LoVo (cell line): ENCODE data around the gene EEF1G.
"Not testable (repeated sequence)": the region's sequence is repeated elsewhere in the genome, so short reads cannot be mapped to it uniquely, and the experiment has no call there.

ENCODE experiments used
- DNase-seq: peaks from one replicate; pipeline ENCODE4 v3.0.0-alpha.2; 2016; ENCODE audit warnings: low spot score

The EEF1G gene

GRCh38 chr11:62575837-62576236, 2.1 kb upstream of the EEF1G start:
- DNase-seq, result no peak

DNA sequence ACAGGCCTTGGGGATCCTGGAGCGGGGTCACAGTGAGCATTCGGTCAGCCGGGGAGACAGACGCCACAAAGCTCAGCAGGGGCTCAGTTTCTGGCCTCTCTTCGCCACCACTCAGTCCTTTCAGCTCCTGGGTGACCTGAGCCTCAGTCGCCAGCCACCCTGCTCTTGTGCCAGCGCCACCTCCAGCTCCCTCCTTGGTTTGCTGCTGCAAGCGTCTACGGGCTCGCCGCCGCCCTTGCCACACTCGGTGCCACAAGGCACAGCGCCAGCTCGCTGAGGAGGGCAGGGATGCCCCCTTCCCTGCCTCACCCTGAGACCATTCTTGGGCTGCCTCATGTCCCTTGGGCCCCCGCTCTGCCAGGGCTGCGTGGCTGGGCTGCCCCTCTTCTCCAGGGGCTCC, 1.5 kb upstream of the EEF1G start:
- no peak for DNase-seq

DNA sequence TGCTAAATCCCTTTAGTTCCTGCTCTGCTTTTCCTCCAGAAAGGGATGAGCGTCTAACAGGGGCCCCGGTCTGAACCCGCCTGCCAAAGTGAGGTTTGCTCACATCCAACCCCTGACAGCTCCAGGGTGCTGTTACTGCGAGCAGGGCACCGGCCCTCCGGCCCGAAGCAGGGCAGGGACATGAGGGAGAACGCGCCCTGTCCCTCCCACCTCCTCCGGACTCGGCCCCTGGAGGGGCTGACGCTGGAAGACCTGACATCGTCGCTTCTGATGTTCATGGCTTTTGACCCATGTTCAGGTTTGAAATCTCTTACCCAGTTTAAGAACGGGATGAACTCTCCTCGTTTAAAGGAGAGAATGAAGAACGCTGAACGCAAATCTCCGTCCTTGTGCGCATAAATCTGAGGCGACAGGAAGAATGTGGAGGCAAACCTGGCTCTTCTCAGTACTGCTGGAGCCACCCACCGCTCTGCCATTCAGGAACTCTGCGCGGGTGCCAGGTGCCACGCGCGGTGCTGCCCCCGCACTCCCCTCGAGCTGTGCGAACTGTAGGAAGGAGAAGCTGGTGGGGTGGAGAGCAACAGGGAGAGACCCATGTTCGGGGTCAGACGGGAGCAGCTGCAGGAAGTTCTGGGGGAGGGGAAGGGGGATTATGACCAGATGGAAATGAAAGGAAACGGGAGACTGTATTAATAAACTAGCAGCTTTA, 826 bp upstream of the EEF1G start:
- DNase-seq, result no peak

DNA sequence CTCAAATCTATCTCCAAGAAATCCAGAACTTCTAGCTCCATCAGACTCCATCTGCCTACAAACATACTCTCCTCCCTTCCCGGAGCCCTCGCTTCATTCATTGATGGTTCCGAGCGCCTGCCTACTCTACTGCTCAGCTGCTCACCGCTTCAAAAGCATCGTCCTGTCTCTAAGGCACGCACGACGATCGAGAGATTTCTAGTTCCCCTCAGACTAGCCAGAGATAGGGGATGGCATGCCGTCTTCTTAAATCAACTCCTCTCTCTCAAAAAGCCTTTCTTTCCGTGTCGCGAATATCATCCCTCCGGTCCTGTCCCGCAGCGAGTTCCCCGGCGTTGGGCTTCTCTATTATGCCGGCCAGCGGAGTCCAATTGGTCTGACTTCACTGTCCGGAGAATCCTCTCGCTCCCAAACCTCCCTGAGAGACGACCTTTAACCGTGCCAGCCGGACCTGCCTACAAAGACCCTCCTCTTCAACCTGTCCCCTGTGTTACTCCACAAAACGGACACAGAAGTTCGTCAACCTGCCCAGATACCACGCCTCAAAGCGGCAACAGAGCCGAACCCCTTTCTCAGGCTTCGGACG, 592 bp downstream of the EEF1G start:
- no peak for DNase-seq

DNA sequence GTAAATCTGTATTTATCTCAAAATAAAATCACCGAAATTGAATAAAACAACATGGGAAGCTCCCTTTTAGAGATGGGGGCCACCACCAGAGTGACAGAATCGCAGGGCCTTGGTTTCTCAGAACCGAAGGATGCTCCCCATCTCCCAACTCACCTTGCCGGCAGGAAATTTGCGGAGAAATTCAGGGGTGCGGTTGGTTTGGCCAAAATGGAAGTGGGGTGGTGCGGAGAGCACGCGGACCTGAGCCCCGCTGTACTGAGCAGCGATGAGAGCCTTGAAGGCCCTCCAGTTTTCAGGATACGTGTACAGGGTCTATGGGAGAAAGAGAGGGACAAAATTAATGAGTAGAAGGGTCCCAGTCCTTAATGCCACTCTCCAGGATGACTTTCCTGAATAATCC, 1.3 kb downstream of the EEF1G start:
- DNase-seq, result no peak

- not testable (repeated sequence) for DNase-seq
Measured at GRCh38 chr11:62571493-62571892, 2.2 kb downstream of the EEF1G start.

- not testable (repeated sequence) for DNase-seq
Measured at GRCh38 chr11:62570903-62571302, 2.8 kb downstream of the EEF1G start.

DNA sequence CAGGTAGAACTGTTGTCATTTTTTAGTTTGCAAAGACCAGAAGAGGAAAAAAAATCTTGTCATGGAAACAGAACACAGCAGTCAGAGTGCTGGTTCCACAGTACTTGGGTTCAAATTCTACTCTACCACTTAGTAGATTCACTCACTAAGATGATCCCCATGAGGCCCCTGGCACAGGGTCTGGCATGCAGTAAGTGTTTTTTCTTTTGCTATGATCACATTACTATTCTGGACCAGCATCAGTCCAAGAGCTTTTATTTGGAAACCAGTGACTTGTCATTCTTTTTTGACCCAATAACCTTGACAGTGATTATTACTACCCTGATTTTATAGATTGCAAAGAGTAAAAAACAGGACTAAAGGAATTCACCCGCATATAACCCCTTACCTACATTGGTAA, 4.1 kb downstream of the EEF1G start:
- no peak for DNase-seq

GRCh38 chr11:62567018-62567633, 6.6 kb downstream of the EEF1G start:
- DNase-seq, result no peak

DNA sequence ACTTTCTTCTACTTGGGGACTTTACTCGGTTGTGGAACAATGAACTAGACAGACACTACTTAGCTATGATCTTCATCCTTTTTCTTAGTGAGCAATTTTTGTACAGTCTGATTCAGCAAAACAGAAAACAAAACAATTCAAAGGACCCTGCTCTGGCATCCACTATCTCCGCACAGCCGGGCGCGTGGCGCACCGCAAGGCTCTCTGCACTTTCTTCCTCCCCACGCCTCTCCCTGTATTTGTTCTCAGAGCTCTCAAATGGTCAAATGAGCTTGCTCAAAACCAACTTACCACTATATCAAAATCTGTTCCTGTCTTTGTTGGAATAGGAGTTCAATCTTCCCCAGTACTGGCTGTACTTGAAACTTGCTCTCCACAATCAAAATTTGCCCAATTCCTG, 7.4 kb downstream of the EEF1G start:
- no peak for DNase-seq

DNA sequence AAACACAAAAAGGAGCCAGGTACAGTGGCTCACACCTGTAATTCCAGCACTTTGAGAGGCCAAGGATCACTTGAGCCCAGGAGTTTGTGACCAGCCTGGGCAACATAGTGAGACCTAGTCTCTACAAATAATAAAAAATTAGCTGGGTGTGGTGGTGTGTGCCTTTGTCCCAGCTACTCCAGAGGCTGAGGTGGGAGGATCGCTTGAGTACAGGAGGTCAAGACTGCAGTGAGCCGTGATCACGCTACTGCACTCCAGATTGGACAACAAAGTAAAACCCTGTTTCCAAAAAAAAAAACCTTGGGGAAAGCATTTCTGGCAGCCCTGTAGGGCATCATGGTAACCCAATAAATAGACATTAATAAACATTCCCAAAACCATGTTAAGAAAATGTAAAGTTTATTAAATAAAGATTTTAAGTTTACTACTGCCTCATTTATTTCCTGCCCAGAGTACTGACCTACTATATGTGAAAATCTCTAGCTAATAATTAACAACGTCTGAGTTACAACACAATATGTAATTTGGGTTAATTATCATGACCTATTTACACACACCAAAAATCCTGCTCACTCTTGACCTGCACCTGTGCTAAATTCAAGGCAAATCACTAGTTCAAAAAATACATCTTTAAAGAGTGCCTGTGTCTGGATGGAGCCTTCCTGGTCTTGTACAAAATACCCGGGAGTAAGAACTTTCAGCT, 8.4 kb downstream of the EEF1G start:
- no peak for DNase-seq

- DNase-seq, result not testable (repeated sequence)
Measured at GRCh38 chr11:62561677-62562230, 11.9 kb downstream of the EEF1G start.

GRCh38 chr11:62560566-62561103, 13.1 kb downstream of the EEF1G start:
- peak; percentile 89 for DNase-seq

- DNase-seq, result not testable (repeated sequence)
Measured at GRCh38 chr11:62559626-62560025, 14.1 kb downstream of the EEF1G start.

DNA sequence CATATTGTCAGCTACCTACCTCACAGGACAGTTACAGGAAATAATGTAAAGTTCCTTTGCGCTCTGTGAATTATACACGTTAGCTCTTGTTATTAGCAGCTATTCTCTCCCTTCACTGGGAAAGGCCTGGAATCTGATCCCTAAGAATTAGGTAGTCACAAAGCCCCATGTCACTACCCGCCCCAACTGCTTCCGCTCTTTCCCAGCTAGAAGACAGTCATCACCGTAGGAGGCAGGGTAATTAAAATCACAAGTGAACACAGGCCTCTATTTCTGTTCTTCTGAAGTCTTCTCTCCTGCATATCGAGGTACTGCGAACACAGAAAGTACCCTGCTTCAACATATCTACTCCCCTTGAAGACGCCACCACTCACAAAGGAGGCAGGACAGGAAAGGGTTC, 14.5 kb downstream of the EEF1G start:
- no peak for DNase-seq

DNA sequence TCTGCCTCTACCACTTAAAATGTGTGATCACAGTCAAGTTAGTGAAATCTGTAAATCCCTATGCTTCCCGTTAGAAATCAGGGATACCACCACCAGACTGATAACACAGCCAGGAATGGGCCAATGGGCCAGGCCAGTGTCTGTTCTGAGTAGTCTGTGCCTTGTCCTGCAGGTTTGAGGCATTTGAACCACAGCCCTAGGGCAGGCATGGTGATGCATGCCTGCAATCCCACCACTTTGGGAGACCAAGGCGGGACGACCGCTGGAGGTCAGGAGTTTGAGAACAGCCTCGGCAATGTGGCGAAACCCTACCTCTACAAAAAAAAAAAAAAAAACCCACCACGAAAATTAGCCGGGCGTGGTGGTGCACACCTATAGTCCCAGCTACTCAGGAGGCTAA, 15.0 kb downstream of the EEF1G start:
- no peak for DNase-seq

- no peak for DNase-seq
Measured at GRCh38 chr11:62556875-62557631, 16.6 kb downstream of the EEF1G start.

- peak; percentile 83 for DNase-seq
Measured at GRCh38 chr11:62556108-62556874, 17.4 kb downstream of the EEF1G start.

- no peak for DNase-seq
Measured at GRCh38 chr11:62555464-62556107, 18.1 kb downstream of the EEF1G start.
